PFSK-1 (cell line): Measurements from ENCODE around the gene MBNL3.

ENCODE experiments used
- POLR2AphosphoS5 ChIP-seq: IDR thresholded peaks from 2 replicates; pipeline ENCODE4 v1.6.1; 2012; ENCODE audit warnings: low read depth, mild to moderate bottlenecking, control low read depth, low read length, moderate library complexity
- REST ChIP-seq, 2 experiments: IDR thresholded peaks; 2 replicates each; pipeline versions ENCODE4 v1.6.1 to v1.8.0; 2011 to 2012; ENCODE audit warnings: low read depth in 2 of 2, low read length in 2 of 2, control low read depth in 1 of 2, inconsistent platforms in 1 of 2, mild to moderate bottlenecking in 1 of 2, moderate library complexity in 1 of 2; ENCODE audit not compliant: insufficient read depth in 1 of 2
- TAF1 ChIP-seq: IDR thresholded peaks from 2 replicates; pipeline ENCODE4 v1.6.1; 2012; ENCODE audit warnings: low read length, control low read depth, borderline replicate concordance; ENCODE audit not compliant: insufficient read depth

- TF ChIP-seq POLR2AphosphoS5 (no peak), REST (IDR thresholded peaks at IDR 0.05; ENCODE audit: insufficient read depth in 1 of 2, low read depth in 2 of 2, low read length in 2 of 2) (no peak), TAF1 (no peak)
These were observed 104.5 kb downstream of the MBNL3 start for GRCh38 chrX:132384301-132384700.
